NCI-H2029 treated with DMSO at 0.1 percent for 48 hours (cell line): ENCODE results near the gene DHRS3.
"Not testable (repeated sequence)": the region's sequence is repeated elsewhere in the genome, so short reads cannot be mapped to it uniquely, and the experiment has no call there.

Experiments
- DNase-seq: peaks from one replicate; lab custom pipeline; 2025; lab: John Stamatoyannopoulos, UW

Gene DHRS3

GRCh38 chr1:12573015-12573825 is 44.8 kb downstream of the DHRS3 start:
- no peak for DNase-seq

DNA sequence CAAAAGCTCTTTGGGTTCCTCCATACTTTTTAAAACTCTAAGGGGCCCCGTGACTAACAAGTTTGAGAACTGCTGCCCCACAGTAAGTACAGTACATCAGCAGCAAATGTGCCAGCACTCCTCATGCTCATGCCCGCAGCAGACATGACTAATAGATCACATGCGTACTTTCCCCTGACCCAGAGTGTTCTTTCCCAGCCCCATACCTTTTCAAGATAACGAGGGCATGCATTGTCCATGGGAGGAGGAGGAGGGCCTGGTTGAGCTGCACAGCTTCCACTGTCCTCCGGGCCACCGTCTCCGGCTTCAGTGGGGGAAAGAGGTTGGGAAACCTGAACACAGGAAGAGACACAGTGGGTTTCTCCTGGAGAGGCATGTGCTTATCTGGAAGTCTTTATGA is 45.5 kb downstream of the DHRS3 start:
- DNase-seq = no peak

- no peak for DNase-seq
Measured at GRCh38 chr1:12570291-12570690, 47.7 kb downstream of the DHRS3 start.

DNA sequence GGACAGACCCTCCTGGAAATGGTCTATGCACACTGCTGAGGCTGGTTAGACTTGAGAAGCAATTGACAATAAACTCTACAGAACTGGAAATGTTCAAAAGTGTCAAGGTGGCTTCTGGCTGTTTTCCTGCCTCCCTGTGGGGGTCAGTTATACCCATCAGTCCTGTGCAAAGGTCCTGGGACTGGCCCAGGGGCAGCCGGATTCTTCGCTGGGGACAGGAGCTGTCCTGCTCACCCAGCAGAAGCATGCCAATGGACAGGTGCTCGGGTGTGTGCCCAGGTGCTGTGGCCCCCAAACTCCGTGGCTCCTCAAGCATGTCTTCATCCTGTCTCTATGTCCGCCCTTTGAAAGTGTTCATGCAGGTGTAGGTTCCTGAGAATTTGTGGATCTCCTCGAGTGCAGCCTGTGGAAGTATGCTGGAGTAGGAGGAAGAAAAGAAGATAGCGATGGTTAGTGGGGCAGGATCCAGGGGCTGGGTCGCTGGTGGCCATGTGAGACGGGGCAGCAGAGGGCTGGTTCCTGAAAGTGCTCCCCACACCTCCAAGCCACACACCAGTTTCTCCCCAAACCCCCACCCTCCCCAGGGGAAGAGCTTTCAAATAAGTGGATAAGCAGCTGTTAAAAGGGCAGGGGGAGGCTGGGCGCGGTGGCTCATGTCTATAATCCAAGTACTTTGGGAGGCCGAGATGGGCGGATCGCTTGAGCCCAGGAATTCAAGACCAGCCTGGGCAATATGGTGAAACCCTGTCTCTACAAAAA is 49.8 kb downstream of the DHRS3 start:
- DNase-seq = no peak

DNA sequence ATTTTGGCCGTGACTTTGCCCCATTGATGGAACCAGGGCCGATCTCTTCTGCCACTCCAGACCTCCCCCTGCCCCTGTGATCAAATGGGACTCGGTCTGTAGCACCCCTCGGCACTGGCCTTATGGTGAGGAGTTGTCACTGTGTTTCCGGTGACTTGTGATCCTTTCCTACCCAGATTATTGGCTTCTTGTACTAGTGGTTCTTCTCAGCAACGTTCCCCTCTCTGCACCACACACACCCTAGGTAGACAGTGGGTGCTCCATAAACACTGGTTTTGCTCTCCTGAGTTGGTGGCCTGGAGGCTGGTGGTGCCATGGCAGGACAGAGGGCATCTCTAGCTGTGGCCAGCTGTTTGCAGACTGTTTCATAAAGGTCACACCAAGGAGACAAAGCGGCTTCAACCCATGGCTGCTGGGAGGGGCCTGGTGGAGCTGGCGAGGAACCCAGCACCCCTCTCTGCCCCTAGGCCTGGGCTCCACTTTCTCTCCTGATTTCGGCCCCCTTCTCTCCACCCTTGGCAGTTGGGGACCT is 50.7 kb downstream of the DHRS3 start:
- DNase-seq = no peak

- no peak for DNase-seq
Measured at GRCh38 chr1:12566484-12567287, 51.3 kb downstream of the DHRS3 start.

- peak; percentile 42 for DNase-seq
Measured at GRCh38 chr1:12565966-12566352, 52.1 kb downstream of the DHRS3 start.

- no peak for DNase-seq
Measured at GRCh38 chr1:12565094-12565965, 52.7 kb downstream of the DHRS3 start.

DNA sequence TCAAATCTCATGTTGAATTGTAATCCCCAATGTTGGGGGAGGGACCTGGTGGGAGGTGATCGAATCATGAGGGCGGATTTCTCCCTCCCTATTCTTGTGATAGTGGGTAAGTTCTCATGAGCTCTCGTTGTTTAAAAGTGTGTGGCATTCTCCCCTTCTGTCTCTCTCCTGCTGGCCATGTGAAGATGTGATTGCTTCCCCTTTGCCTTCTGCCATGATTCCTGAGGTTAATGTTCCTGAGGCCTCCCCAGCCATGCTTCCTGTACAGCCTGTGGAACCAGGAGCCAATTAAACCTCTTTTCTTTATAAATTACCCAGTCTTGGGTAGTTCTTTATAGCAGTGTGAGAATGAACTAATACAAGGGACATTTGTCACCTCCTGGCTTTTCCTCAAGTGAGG is 53.8 kb downstream of the DHRS3 start:
- not testable (repeated sequence) for DNase-seq

GRCh38 chr1:12562955-12563576 is 54.9 kb downstream of the DHRS3 start:
- DNase-seq = no peak

GRCh38 chr1:12561121-12561520 is 56.9 kb downstream of the DHRS3 start:
- DNase-seq = no peak

- DNase-seq = no peak
Measured at GRCh38 chr1:12556957-12557935, 60.8 kb downstream of the DHRS3 start.

- no peak for DNase-seq
Measured at GRCh38 chr1:12556368-12556930, 61.6 kb downstream of the DHRS3 start.

DNA sequence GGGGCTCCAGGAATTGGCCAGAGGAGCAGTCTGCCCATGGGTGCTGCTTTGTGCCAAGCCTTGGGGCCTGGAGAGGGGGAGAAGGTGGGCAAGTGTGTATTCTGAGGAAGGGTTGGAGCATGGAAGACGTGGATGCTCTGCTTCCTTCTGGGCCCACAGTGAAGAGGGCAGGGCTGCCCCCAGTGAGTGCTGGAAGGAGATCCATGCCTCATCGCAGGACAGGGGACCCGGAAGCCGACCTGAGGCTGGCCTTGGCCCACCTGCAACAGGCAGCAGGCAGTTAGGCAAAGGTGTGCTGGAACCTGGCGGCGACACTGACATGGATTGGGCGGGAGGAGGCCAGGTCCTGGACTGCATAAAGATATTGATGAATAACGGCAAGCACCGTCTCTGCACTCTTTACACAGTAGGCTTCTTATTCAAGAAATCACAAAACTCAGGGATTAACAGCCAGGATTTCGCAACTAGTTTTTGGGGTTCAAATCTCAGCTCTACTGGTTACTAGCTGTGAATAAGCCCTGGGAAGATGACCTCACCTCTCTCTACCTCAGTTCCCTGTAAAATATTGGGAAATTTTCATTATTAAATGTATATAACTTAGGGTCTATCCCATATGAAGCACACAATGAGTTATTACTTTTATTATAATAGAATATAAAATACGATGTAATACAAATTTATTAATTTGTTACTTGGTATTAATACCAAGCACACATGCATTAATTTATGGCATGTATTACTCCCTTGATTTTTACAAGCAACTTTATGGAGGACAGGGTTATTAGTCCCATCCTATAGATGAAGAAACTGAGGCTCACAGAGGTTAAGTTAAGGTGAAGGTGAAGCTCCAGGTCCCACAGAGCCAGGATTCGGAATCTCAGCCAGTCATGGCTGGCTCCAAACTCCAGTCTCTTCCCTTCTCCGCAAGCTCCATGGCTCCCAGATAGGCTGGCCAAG is 62.3 kb downstream of the DHRS3 start:
- no peak for DNase-seq

- no peak for DNase-seq
Measured at GRCh38 chr1:12554521-12555305, 63.3 kb downstream of the DHRS3 start.

DNA sequence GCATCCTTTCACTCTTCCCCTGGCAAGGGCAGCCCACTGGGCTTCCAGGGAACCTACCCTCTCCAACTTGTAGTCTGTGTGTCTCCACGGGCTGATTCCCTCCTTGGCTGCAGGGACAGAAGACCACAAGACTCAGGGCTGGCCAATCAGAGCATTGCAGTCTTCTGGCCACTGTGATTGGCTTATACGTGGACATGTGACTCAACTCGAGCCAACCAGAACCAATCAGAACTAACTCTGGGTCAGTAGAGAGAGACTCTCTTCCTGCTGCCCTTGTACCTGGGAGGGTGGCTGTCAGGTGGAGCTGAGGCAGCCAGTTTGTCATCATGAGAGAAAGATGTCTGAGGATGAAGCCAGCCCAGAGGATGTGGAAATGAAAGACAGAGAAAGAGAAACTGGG is 64.0 kb downstream of the DHRS3 start:
- DNase-seq = no peak
